ENCODE measurements around the gene ACSL5.

DNA sequence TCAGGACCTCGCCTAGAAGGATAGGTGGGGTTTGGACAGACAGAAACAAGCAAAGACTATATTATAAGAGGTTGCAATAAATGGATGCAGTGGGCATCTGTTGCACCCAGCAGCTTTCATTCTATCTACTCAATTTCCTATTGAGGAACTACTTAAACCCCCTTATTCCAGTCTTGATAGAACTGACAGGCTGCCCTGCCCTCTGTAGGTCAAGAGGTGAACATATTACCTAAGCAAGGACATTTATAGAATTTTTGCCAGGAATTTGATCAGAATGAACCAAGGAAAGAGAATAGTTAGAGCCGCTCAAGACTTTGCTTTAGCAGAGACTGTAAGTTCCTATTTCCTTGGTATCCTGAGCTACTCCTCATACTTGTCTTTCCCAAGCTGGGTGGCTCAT lies 82.6 kb downstream of the ACSL5 start:
- TF ChIP-seq POLR2A (IDR thresholded peaks at IDR 0.05; ENCODE audit: low read length) (no peak), GATA1 (IDR thresholded peaks at IDR 0.05; ENCODE audit: low read depth, low read length) (no peak)

All from erythroblast (primary cell).